Testis (tissue), 3 donors: Measurements from ENCODE around the gene CFAP126. TPM values are rescaled to one million over a fixed set of nuclear protein-coding genes. Genes with fewer than 3 reads are reported as not detected.

Experiments
- DNase-seq: peaks from one replicate; pipeline ENCODE4 v3.0.0-alpha.2; 2019
- H3K27ac ChIP-seq, 2 donors: fragments of 200-600 bp; sonication (generic); one replicate each; pipeline ENCODE4 v1.5.1; 2019
- H3K27me3 ChIP-seq: fragments of 200-600 bp; sonication (generic); one replicate; pipeline ENCODE4 v1.5.1; 2019
- H3K36me3 ChIP-seq: fragments of 200-600 bp; sonication (generic); one replicate; pipeline ENCODE4 v1.5.1; 2017; ENCODE audit warnings: low read depth; ENCODE audit errors: missing control alignments
- H3K4me1 ChIP-seq: fragments of 200-600 bp; sonication (generic); one replicate; pipeline ENCODE4 v1.5.1; 2019
- H3K4me3 ChIP-seq, 2 donors: fragments of 200-600 bp; sonication (generic); one replicate each; pipeline ENCODE4 v1.5.1; 2017 to 2019
- H3K9me3 ChIP-seq: fragments of 200-600 bp; sonication (generic); one replicate; pipeline ENCODE4 v1.5.1; 2017
- CTCF ChIP-seq, 3 experiments: fragments of 450-650 bp in 2 of 3; fragments of 200-600 bp in 1 of 3; sonication (generic) in 1 of 3; IDR thresholded peaks; one replicate each; pipeline ENCODE4 v1.5.1; 2016 to 2019; ENCODE audit warnings: antibody characterized with exemption in 3 of 3, mild to moderate bottlenecking in 2 of 3, moderate library complexity in 1 of 3
- POLR2A ChIP-seq: fragments of 450-650 bp; IDR thresholded peaks from one replicate; pipeline ENCODE4 v1.6.1; 2017; ENCODE audit warnings: antibody characterized with exemption, mild to moderate bottlenecking, moderate library complexity
- WGBS, 2 donors: methylation state at CpG; one replicate each; pipeline ENCODE4 v1.1.5; 2018; 5-methylcytosine and 5-hydroxymethylcytosine counted together
- intact Hi-C: fragments of 100-400 bp; cut with DNase I; formaldehyde crosslinking; loops from one replicate; pipeline ENCODE4 v1.15.1; 2023; ENCODE audit warnings: low total_unique reads
- polyA plus RNA-seq: library from polyadenylated mRNA; stranded (reverse); fragments of 350-450 nt; fragmentation: Illumina TruSeq; extraction: RNeasy Lipid Tissue Mini Kit (QIAGEN cat#74804); gene quantifications from one replicate; pipeline ENCODE4 v1.2.3, GENCODE V29; 2014; ENCODE audit warnings: low read depth, low replicate concordance; ENCODE audit not compliant: insufficient read depth
- total RNA-seq, 2 donors: library from RNA; depleted of rRNA; stranded (reverse); fragments of >200 nt; gene quantifications; one replicate each; pipeline ENCODE4 v1.2.3, GENCODE V29; 2016

The CFAP126 gene
- total and polyA plus RNA-seq, 3 donors from 2014 or later: 3.8 to 45.4 (median 13.9) TPM

- H3K4me3 ChIP-seq: no peak overlapping the region
- no peak for TF ChIP-seq CTCF (IDR thresholded peaks at IDR 0.05)
- no peak for TF ChIP-seq POLR2A
- intact Hi-C loops: no loop called here
- H3K36me3 ChIP-seq: no peaks in the 10 kb centered on the region
- no peaks in the 10 kb centered on the region for H3K9me3 ChIP-seq
- no peak overlapping the region for H3K27ac ChIP-seq
- H3K4me1 ChIP-seq: no peaks in the 10 kb centered on the region
- no peaks in the 10 kb centered on the region for H3K27me3 ChIP-seq
- DNase-seq: no peak
These were observed 3.3 kb downstream of the CFAP126 start for GRCh38 chr1:161364332-161364731.

- H3K27me3 ChIP-seq: no peaks in the 10 kb centered on the region
- TF ChIP-seq CTCF (IDR thresholded peaks at IDR 0.05): no peak
- no peak for TF ChIP-seq POLR2A
- intact Hi-C loops: no loop called here
- H3K4me1 ChIP-seq: no peaks in the 10 kb centered on the region
- DNase-seq: no peak
- no peak overlapping the region for H3K4me3 ChIP-seq
- H3K9me3 ChIP-seq: no peaks in the 10 kb centered on the region
- no peaks in the 10 kb centered on the region for H3K36me3 ChIP-seq
- no peak overlapping the region for H3K27ac ChIP-seq
These were observed 8.4 kb downstream of the CFAP126 start for GRCh38 chr1:161359291-161359690.

GRCh38 chr1:161357073-161357472 is 10.6 kb downstream of the CFAP126 start:
- H3K36me3 ChIP-seq: no peaks in the 10 kb centered on the region
- H3K9me3 ChIP-seq: no peaks in the 10 kb centered on the region
- no peak for TF ChIP-seq POLR2A
- no peak for DNase-seq
- intact Hi-C loops: no loop called here
- no peaks in the 10 kb centered on the region for H3K27me3 ChIP-seq
- no peak overlapping the region for H3K27ac ChIP-seq
- no peaks in the 10 kb centered on the region for H3K4me1 ChIP-seq
- H3K4me3 ChIP-seq: no peak overlapping the region
- 81 to 96% methylated on average over 8 of the region's 8 CpGs for WGBS, 2 donors

- Histone ChIP-seq H3K27me3 (no peaks in the 10 kb centered on the region), H3K27ac (no peak overlapping the region), H3K4me1 (no peaks in the 10 kb centered on the region), H3K9me3 (no peaks in the 10 kb centered on the region), H3K4me3 (no peak overlapping the region), H3K36me3 (no peaks in the 10 kb centered on the region)
- 70 to 86% methylated on average over 1 of the region's 1 CpG for WGBS, 2 donors
- TF ChIP-seq CTCF (IDR thresholded peaks at IDR 0.05) (no peak), POLR2A (no peak)
- intact Hi-C loops: no loop called here
- no peak for DNase-seq
These were observed 16.2 kb downstream of the CFAP126 start for GRCh38 chr1:161351482-161351881.

GRCh38 chr1:161350671-161351070 is 17.0 kb downstream of the CFAP126 start:
- TF ChIP-seq CTCF (IDR thresholded peaks at IDR 0.05) (no peak), POLR2A (no peak)
- no peaks in the 10 kb centered on the region for H3K27me3 ChIP-seq
- H3K4me1 ChIP-seq: no peaks in the 10 kb centered on the region
- H3K27ac ChIP-seq: no peak overlapping the region
- intact Hi-C loops: no loop called here
- no peaks in the 10 kb centered on the region for H3K9me3 ChIP-seq
- H3K4me3 ChIP-seq: no peak overlapping the region
- 71 to 87% methylated on average over 1 of the region's 1 CpG for WGBS, 2 donors
- H3K36me3 ChIP-seq: no peaks in the 10 kb centered on the region
- DNase-seq: no peak
